HepG2 (cell line): ENCODE results near the gene AKR1B15. TPM values are rescaled to one million over a fixed set of nuclear protein-coding genes. Genes with fewer than 3 reads are reported as not detected.

Experiments used
- ATAC-seq: fragments of 200-7000 bp; cut with Tn5 transposase; 3 replicates; pipeline ENCODE4 v1.9.1; 2020; ENCODE audit warnings: mild to moderate bottlenecking, moderate library complexity
- BruUV-seq: library from RNA; stranded (reverse); fragments of 400-500 nt; replicated peaks from 2 replicates; lab custom pipeline; 2021; lab: Mats Ljungman, UMichigan
- CTCF ChIA-PET: fragments of 300-600 bp; formaldehyde crosslinking; extraction: SDS; loops from one replicate; lab custom pipeline; 2021; ENCODE audit warnings: low total read pairs, inconsistent platforms, low intra/inter-chr PET ratio; lab: Yijun Ruan, JAX
- POLR2A ChIA-PET: fragments of 350-600 bp; sonication (Branson Sonifier 250); formaldehyde crosslinking; loops from one replicate; lab custom pipeline; 2020; ENCODE audit warnings: antibody characterized with exemption, inconsistent platforms; lab: Yijun Ruan, JAX
- DNase-seq: peaks from one replicate; pipeline ENCODE4 v3.0.0-alpha.2; 2015; ENCODE audit warnings: low spot score
- FAIRE-seq: peaks from 3 replicates; lab custom pipeline; 2011; peaks lifted over from hg19 to GRCh38; lab: Jason Lieb, UNC
- H2AFZ ChIP-seq: one replicate; pipeline ENCODE4 v1.6.1; 2011; ENCODE audit warnings: low read length, inconsistent platforms
- H3K27ac ChIP-seq: fragments of 300-600 bp; 3 replicates; pipeline ENCODE4 v1.8.0; 2011; ENCODE audit warnings: mixed run types, mild to moderate bottlenecking, mixed read lengths, low read length, inconsistent platforms; ENCODE audit not compliant: insufficient read depth; ENCODE audit errors: extremely low read length
- H3K27me3 ChIP-seq, 2 experiments: fragments of 200-600 bp in 1 of 2; 2 replicates in 1 of 2; 3 replicates in 1 of 2; pipeline versions ENCODE4 v1.6.0 to v1.8.0; 2011; ENCODE audit warnings: low read length in 2 of 2, mild to moderate bottlenecking in 2 of 2, moderate library complexity in 2 of 2, inconsistent platforms in 1 of 2; ENCODE audit not compliant: insufficient read depth in 2 of 2, control insufficient read depth in 1 of 2
- H3K36me3 ChIP-seq, 2 experiments: fragments of 200-600 bp in 1 of 2; replicated peaks in 1 of 2; 2 replicates in 1 of 2; 3 replicates in 1 of 2; pipeline versions ENCODE4 v1.5.1 to v1.8.0; 2011; ENCODE audit warnings: low read length in 2 of 2, inconsistent platforms in 1 of 2; ENCODE audit not compliant: insufficient read depth in 2 of 2, control insufficient read depth in 1 of 2
- H3K4me1 ChIP-seq: 2 replicates; pipeline ENCODE4 v1.5.1; 2012; ENCODE audit warnings: low read length, inconsistent platforms; ENCODE audit not compliant: insufficient read depth
- H3K4me2 ChIP-seq: 2 replicates; pipeline ENCODE4 v1.6.0; 2011; ENCODE audit warnings: low read depth, low read length, inconsistent platforms
- H3K4me3 ChIP-seq, 3 experiments: fragments of 200-600 bp in 1 of 3; sonication (generic), shearing (Covaris generic) in 1 of 3; replicated peaks in 1 of 3; 2 replicates each; pipeline ENCODE4 v1.5.1; 2011 to 2016; ENCODE audit warnings: low read length in 3 of 3, inconsistent platforms in 2 of 3, low read depth in 2 of 3, mild to moderate bottlenecking in 2 of 3, control low read depth in 1 of 3, mixed read lengths in 1 of 3; ENCODE audit not compliant: insufficient read depth in 1 of 3
- H3K79me2 ChIP-seq: one replicate; pipeline ENCODE4 v1.6.1; 2011; ENCODE audit warnings: low read length, inconsistent platforms; ENCODE audit not compliant: insufficient read depth
- H3K9ac ChIP-seq: 2 replicates; pipeline ENCODE4 v1.6.0; 2011; ENCODE audit warnings: mild to moderate bottlenecking, low read depth, low read length, inconsistent platforms; ENCODE audit not compliant: insufficient read depth
- H3K9me3 ChIP-seq: 2 replicates; pipeline ENCODE4 v1.5.1; 2012; ENCODE audit warnings: mild to moderate bottlenecking, low read length
- H4K20me1 ChIP-seq: 2 replicates; pipeline ENCODE4 v1.6.0; 2011; ENCODE audit warnings: inconsistent platforms, mild to moderate bottlenecking, low read length, moderate library complexity; ENCODE audit not compliant: insufficient read depth
- HNF4G ChIP-seq, 2 experiments: sonication (generic) in 1 of 2; formaldehyde crosslinking in 1 of 2; IDR thresholded peaks; 2 replicates each; pipeline versions ENCODE4 v1.4.0 to v1.6.1; 2011 to 2020; ENCODE audit warnings: borderline replicate concordance in 2 of 2, low read depth in 2 of 2, mild to moderate bottlenecking in 2 of 2, low read length in 1 of 2, missing genetic modification reagents in 1 of 2, moderate library complexity in 1 of 2
- KDM5A ChIP-seq: fragments of 200-600 bp; sonication (generic); IDR thresholded peaks from 2 replicates; pipeline ENCODE4 v1.7.0; 2018; ENCODE audit warnings: antibody characterized with exemption, mild to moderate bottlenecking, low read length, borderline replicate concordance
- NFE2 ChIP-seq: sonication (generic); formaldehyde crosslinking; IDR thresholded peaks from 2 replicates; pipeline ENCODE4 v1.4.0; 2020; ENCODE audit warnings: missing genetic modification reagents
- ZNF879 ChIP-seq: sonication (generic); formaldehyde crosslinking; IDR thresholded peaks from 2 replicates; pipeline ENCODE4 v1.8.1; 2023; ENCODE audit warnings: missing genetic modification reagents
- WGBS: methylation state at CpG from one replicate; pipeline ENCODE4 v1.1.6; 2017; ENCODE audit warnings: low lambda C conversion rate; 5-methylcytosine and 5-hydroxymethylcytosine counted together
- in situ Hi-C: cut with HindIII; loops from 2 replicates; pipeline ENCODE4 v1.10.0; 2017; ENCODE audit warnings: low pct_unique_long_range_greater_than_20kb; ENCODE audit not compliant: extremely low pct_ligation_motif_present
- intact Hi-C: fragments of 100-400 bp; cut with micrococcal nuclease; formaldehyde crosslinking; loops from one replicate; pipeline ENCODE4 v1.10.0; 2022; ENCODE audit not compliant: unreplicated experiment
- polyA plus RNA-seq, 8 experiments: library from polyadenylated mRNA; depleted of rRNA in 3 of 8; stranded (reverse) in 7 of 8; unstranded in 1 of 8; fragments of >200 nt; fragmentation: Illumina TruSeq in 4 of 8; extraction: Trizol in 4 of 8; gene quantifications; 2 replicates each; pipeline versions ENCODE4 v1.2.1 to v1.2.3, GENCODE V29; 2011 to 2016; ENCODE audit warnings: low read depth in 4 of 8, missing spikeins in 1 of 8, mixed read lengths in 1 of 8; ENCODE audit not compliant: insufficient read depth in 1 of 8
- total RNA-seq, 5 experiments: library from RNA; depleted of rRNA; stranded (reverse); fragments of >200 nt; fragmentation: Illumina TruSeq; extraction: Trizol; gene quantifications; 2 replicates each; pipeline ENCODE4 v1.2.3, GENCODE V29; 2016; ENCODE audit warnings: low read depth in 1 of 5
- TF ChIP-seq, protein P1 (sequence below): sonication (generic); formaldehyde crosslinking; IDR thresholded peaks from 2 replicates; pipeline ENCODE4 v1.8.1; 2023; ENCODE audit warnings: mild to moderate bottlenecking, moderate library complexity, missing genetic modification reagents
- TF ChIP-seq, protein P2 (sequence below): sonication (generic); formaldehyde crosslinking; IDR thresholded peaks from 2 replicates; pipeline ENCODE4 v1.5.0; 2020; ENCODE audit warnings: mild to moderate bottlenecking, missing genetic modification reagents
- TF ChIP-seq, protein P3 (sequence below): sonication (generic); formaldehyde crosslinking; IDR thresholded peaks from 2 replicates; pipeline ENCODE4 v1.4.0; 2020; ENCODE audit warnings: missing genetic modification reagents, borderline replicate concordance
- TF ChIP-seq, protein P4 (sequence below): sonication (generic); formaldehyde crosslinking; IDR thresholded peaks from 2 replicates; pipeline ENCODE4 v1.5.0; 2020; ENCODE audit warnings: mild to moderate bottlenecking, missing genetic modification reagents, moderate library complexity

AKR1B15 gene
- total and polyA plus RNA-seq, 2 of the 13 experiments (the other 11 are each of a cell fraction or from before 2014, with no cell fraction given) = 0.77 TPM; not detected in 1

DNA sequence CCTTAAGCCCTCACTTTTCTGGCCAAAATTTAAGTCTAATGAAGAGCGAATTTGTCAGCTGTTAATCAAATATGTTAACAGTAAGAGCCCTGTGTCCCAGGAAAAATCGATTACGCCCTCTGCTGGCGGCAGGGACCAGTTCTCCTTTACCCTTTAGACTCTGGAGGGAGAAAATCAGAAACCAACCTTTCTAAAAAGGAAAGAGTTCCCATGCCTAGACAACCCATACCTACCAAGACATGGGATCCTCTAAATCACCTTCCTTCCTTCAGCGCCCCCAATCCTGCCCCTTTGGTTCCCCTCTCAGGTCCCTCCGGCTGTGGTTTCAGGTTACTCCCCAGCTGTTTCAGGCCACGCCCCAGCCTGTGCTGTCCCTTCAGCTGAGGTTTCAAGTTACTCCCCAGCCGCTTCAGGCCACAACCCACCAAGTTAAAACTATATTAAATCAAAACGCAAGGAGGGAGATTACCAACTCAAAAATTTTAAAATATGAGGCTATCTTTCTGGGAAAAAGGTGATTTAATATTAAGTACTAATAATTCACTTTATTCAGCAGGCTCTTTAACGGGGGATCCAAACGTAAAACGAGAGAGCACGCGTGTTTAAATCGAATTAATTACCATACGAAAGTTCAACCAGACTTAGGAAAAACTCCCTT lies 1.4 kb upstream of the AKR1B15 start:
- H3K36me3 ChIP-seq = no peaks in the 10 kb centered on the region
- H3K4me2 ChIP-seq = peak overlapping the region; percentile 92
- no peaks in the 10 kb centered on the region for H3K79me2 ChIP-seq
- H3K27ac ChIP-seq = no peak overlapping the region
- peak; percentile 50 for DNase-seq
- ChIA-PET POLR2A (interaction anchor here (1.3 kb wide), 1 partner anchor 115 kb away, joined by 3 read pairs; no protein-coding TSS in a partner anchor), CTCF (interaction anchor here (1.1 to 1.8 kb wide), 5 partner anchors 27 to 115 kb away, joined by 3 to 11 read pairs (median 7); no protein-coding TSS in a partner anchor)
- no peak overlapping the region for H2AFZ ChIP-seq
- 17% methylated on average over 16 of the region's 16 CpGs for WGBS
- peak; percentile 70 for FAIRE-seq
- peak; percentile 90 for ATAC-seq
- in situ Hi-C loops = no loop called here
- peak overlapping the region; percentile 39 to 63 (median 44); a peak in 5 of 6 replicates for H3K4me3 ChIP-seq
- H3K9ac ChIP-seq = no peak overlapping the region
- BruUV-seq = no TSS peak
- intact Hi-C loops = loop anchor here (1.0 to 2.0 kb wide), 3 partner anchors 27 to 115 kb away; no protein-coding TSS in a partner anchor
- no peaks in the 10 kb centered on the region for H3K9me3 ChIP-seq
- H3K4me1 ChIP-seq = peaks cover 21% of the 10 kb centered on the region
- no peaks in the 10 kb centered on the region; the same call in 1 of the 2 replicates for H4K20me1 ChIP-seq
- H3K27me3 ChIP-seq = peaks cover 0 to 38% of the 10 kb centered on the region in 2 experiments; a peak in 3 of 5 replicates
- TF ChIP-seq KDM5A (no peak), NFE2 (CRISPR knock-in tag) (no peak), HNF4G (IDR thresholded peaks at IDR 0.05; ENCODE audit: borderline replicate concordance, low read depth, low read length) (peak; percentile 51; the same call in 1 of the 2 replicates), HNF4G (CRISPR knock-in tag; IDR thresholded peaks at IDR 0.05; ENCODE audit: borderline replicate concordance, low read depth) (no peak), ZNF879 (CRISPR knock-in tag) (no peak)
- TF ChIP-seq, protein P1, sequence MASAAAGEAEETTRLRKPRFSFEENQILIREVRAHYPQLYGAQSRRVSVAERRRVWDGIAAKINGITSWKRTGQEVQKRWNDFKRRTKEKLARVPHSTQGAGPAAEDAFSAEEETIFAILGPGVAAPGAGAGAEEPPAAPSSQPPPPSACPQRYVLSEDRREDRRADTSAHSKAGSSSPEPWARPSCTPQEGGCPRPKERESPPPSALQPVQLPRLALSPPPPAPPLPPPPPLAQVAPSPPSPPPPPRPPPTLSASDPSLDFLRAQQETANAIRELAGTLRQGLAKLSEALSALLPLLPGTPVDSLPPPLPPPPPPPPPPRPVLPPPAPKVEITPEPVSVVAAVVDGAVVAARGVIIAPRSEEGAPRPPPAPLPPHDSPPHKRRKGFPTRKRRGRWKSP (CRISPR knock-in tag) = no peak
- TF ChIP-seq, protein P2, sequence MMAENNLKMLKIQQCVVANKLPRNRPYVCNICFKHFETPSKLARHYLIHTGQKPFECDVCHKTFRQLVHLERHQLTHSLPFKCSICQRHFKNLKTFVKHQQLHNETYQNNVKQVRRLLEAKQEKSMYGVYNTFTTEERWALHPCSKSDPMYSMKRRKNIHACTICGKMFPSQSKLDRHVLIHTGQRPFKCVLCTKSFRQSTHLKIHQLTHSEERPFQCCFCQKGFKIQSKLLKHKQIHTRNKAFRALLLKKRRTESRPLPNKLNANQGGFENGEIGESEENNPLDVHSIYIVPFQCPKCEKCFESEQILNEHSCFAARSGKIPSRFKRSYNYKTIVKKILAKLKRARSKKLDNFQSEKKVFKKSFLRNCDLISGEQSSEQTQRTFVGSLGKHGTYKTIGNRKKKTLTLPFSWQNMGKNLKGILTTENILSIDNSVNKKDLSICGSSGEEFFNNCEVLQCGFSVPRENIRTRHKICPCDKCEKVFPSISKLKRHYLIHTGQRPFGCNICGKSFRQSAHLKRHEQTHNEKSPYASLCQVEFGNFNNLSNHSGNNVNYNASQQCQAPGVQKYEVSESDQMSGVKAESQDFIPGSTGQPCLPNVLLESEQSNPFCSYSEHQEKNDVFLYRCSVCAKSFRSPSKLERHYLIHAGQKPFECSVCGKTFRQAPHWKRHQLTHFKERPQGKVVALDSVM = no peak
- TF ChIP-seq, protein P3, sequence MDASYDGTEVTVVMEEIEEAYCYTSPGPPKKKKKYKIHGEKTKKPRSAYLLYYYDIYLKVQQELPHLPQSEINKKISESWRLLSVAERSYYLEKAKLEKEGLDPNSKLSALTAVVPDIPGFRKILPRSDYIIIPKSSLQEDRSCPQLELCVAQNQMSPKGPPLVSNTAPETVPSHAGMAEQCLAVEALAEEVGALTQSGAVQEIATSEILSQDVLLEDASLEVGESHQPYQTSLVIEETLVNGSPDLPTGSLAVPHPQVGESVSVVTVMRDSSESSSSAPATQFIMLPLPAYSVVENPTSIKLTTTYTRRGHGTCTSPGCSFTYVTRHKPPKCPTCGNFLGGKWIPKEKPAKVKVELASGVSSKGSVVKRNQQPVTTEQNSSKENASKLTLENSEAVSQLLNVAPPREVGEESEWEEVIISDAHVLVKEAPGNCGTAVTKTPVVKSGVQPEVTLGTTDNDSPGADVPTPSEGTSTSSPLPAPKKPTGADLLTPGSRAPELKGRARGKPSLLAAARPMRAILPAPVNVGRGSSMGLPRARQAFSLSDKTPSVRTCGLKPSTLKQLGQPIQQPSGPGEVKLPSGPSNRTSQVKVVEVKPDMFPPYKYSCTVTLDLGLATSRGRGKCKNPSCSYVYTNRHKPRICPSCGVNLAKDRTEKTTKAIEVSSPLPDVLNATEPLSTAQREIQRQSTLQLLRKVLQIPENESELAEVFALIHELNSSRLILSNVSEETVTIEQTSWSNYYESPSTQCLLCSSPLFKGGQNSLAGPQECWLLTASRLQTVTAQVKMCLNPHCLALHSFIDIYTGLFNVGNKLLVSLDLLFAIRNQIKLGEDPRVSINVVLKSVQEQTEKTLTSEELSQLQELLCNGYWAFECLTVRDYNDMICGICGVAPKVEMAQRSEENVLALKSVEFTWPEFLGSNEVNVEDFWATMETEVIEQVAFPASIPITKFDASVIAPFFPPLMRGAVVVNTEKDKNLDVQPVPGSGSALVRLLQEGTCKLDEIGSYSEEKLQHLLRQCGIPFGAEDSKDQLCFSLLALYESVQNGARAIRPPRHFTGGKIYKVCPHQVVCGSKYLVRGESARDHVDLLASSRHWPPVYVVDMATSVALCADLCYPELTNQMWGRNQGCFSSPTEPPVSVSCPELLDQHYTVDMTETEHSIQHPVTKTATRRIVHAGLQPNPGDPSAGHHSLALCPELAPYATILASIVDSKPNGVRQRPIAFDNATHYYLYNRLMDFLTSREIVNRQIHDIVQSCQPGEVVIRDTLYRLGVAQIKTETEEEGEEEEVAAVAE = no peak
- TF ChIP-seq, protein P4, sequence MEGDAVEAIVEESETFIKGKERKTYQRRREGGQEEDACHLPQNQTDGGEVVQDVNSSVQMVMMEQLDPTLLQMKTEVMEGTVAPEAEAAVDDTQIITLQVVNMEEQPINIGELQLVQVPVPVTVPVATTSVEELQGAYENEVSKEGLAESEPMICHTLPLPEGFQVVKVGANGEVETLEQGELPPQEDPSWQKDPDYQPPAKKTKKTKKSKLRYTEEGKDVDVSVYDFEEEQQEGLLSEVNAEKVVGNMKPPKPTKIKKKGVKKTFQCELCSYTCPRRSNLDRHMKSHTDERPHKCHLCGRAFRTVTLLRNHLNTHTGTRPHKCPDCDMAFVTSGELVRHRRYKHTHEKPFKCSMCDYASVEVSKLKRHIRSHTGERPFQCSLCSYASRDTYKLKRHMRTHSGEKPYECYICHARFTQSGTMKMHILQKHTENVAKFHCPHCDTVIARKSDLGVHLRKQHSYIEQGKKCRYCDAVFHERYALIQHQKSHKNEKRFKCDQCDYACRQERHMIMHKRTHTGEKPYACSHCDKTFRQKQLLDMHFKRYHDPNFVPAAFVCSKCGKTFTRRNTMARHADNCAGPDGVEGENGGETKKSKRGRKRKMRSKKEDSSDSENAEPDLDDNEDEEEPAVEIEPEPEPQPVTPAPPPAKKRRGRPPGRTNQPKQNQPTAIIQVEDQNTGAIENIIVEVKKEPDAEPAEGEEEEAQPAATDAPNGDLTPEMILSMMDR (CRISPR knock-in tag) = peak; percentile 79
